Epithelial cell of esophagus (primary cell): ENCODE data around the gene TCERG1L.
"Not testable (repeated sequence)": the region's sequence is repeated elsewhere in the genome, so short reads cannot be mapped to it uniquely, and the experiment has no call there.

ENCODE experiments used
- DNase-seq: peaks from one replicate; pipeline ENCODE4 v3.0.0; 2010; ENCODE audit warnings: low read depth
- H3K4me3 ChIP-seq: 2 replicates; pipeline ENCODE4 v1.5.1; 2011; ENCODE audit warnings: mild to moderate bottlenecking, low read length, control low read depth
- TF ChIP-seq, protein P1 (sequence below): IDR thresholded peaks from 2 replicates; pipeline ENCODE4 v1.5.1; 2011; ENCODE audit warnings: low read depth, mild to moderate bottlenecking, low read length, control low read depth, inconsistent platforms; ENCODE audit not compliant: insufficient read depth; ENCODE audit errors: missing control alignments

TCERG1L gene

DNA sequence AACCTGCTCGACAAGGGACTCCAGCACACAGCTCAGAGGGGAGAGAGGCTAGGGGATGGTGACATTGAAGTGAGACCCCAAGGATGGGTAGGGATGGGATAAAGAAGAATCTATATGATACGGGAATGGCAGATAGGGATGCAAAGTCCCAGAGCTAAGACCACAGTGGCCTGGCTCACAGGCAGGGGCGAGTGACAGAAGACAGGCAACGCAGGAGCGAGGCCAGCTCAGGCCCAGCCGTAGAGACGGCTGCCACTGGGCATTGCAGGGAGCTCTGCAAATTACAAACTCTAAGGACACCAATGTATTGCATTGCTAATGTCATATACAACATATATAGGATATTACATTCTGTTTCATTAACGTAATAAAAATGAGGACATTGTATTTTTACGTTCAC, 131.4 kb downstream of the TCERG1L start:
- TF ChIP-seq, protein P1, sequence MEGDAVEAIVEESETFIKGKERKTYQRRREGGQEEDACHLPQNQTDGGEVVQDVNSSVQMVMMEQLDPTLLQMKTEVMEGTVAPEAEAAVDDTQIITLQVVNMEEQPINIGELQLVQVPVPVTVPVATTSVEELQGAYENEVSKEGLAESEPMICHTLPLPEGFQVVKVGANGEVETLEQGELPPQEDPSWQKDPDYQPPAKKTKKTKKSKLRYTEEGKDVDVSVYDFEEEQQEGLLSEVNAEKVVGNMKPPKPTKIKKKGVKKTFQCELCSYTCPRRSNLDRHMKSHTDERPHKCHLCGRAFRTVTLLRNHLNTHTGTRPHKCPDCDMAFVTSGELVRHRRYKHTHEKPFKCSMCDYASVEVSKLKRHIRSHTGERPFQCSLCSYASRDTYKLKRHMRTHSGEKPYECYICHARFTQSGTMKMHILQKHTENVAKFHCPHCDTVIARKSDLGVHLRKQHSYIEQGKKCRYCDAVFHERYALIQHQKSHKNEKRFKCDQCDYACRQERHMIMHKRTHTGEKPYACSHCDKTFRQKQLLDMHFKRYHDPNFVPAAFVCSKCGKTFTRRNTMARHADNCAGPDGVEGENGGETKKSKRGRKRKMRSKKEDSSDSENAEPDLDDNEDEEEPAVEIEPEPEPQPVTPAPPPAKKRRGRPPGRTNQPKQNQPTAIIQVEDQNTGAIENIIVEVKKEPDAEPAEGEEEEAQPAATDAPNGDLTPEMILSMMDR, result no peak
- DNase-seq, result no peak
- H3K4me3 ChIP-seq, result no peak overlapping the region

DNA sequence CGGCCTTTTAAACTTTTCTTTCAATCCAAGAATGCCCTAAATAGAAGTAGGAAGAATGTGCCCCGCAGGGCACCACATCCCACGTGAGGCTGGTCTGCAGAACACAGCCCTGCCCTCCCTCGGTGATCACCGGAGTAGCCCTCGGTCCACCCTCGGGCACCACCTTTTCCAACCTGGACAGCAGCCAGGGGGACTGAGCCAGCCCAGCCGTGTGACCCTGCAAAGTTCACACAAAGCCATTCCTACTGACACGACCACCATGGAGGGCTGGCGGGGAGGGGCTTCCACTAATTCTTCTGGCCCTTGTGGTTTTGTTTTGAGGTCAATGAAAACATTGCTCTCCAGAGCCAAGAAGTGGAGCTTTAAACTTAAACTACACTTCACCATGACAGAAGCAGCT, 132.2 kb downstream of the TCERG1L start:
- H3K4me3 ChIP-seq, result no peak overlapping the region
- DNase-seq, result no peak
- TF ChIP-seq, protein P1, result no peak

DNA sequence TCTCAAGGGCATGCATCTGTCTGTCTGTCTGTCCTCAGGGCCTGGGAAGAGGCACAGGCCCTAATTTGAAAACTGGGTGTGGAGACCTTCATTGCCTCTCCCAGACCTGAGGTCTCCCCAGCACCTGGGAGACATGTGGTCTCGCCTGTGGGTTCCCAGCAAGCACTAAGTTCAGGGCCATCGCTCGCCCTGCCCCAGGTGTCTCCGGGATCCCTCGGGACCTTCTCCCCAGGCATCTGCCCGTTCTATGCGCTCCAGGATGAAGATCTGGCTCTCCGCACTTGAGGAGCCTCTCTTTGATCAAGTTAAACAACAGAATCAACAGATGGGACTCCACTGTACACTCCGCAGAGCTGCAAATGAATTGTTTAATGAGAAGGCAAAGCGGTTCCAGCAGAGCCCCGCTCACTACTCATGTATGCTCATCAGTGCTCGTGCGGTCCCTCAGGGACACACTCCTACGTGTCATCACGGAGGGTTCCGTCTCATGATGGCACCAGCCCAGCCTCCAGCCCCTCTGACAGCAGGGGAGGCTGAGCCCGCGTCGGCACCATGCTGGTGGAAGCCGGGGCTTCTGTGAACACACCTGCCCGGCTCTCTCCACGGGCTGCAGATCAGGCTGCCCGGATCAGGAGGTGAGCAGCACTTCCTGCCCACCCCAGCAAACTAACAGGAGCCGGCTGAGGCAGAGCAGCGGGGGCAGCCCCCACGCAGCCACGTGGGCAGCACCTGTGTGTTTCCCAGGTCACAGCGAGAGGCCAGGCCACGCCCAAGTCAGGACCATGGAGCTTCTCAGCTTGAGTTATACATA, 132.8 kb downstream of the TCERG1L start:
- no peak for DNase-seq
- TF ChIP-seq, protein P1, result no peak
- no peak overlapping the region for H3K4me3 ChIP-seq

DNA sequence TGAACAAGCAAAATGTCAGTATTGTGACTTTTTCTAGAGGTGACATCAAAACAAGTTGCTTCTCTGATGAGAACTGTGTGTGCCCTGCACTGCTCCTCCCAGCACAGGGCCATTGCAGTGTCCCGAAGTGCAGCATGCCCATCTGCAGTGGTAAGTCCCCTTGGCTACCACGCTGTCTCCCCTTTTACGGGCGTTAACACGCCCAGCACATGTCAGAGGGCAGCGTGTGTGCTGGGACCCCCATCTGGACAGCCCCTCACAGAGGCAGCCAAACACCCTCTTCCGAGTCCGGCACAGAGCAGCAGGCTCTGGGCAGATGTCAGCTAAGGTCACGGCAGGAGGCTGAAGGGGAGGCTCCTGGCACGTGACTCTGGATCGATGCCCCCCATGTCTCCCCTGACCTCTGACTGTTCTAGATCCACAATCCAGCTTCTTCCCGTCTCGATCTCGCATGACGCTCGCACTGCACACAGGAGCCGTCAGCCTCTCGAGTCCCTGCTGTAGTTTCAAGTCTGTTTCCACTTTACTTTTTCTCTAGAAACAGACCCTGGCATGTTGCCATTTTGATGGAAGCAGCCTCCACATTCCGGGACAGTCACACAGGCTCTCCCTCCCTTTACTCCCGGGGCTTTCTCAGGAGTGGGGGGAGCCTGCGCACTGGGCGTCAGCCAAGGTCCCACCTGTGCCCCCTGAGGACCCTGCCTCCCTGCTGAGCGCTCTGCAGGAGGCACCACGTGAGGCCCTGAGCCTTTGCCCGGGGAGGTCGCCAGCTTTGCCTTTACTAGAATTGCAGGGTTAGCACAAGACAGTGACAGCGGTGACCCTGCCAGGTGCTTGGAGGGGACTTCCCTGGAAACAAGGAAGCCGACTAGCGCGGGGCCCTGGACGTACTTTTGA, 133.8 kb downstream of the TCERG1L start:
- no peak overlapping the region for H3K4me3 ChIP-seq
- TF ChIP-seq, protein P1, result no peak
- DNase-seq, result no peak

DNA sequence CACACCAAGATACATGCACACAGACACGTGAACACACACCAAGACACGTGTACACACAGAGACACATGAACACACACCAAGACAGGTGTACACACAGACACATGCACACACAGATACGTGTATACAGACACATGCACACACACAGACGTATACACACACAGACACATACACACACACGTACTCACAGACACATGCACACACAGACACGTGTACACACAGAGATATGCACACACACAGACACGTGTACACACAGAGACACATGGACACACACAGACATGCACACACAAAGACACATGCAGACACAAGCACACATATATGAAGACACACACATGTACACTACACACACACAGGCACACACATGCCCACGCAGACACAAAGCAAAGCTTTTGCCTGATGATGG, 134.6 kb downstream of the TCERG1L start:
- no peak overlapping the region for H3K4me3 ChIP-seq
- no peak for DNase-seq
- TF ChIP-seq, protein P1, result no peak

DNA sequence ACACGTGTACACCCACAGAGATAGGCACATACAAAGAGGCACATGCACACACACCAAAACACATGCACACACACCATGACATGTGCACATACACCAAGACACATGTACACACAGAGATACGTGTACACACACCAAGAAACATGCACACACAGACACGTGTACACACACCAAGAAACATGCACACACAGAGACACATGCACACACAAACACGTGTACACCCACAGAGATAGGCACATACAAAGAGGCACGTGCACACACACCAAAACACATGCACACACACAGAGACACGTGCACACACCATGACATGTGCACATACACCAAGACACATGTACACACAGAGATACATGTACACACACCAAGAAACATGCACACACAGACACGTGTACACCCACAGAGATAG, 135.2 kb downstream of the TCERG1L start:
- H3K4me3 ChIP-seq, DNase-seq: not testable (repeated sequence)

- no peak for DNase-seq
- no peak overlapping the region for H3K4me3 ChIP-seq
- TF ChIP-seq, protein P1, result no peak
Measured at GRCh38 chr10:131175891-131176290, 135.6 kb downstream of the TCERG1L start.
